Brain microvascular endothelial cell (primary cell): Measurements from ENCODE around the gene CHKA.

Experiments used
- DNase-seq: peaks from one replicate; pipeline ENCODE4 v3.0.0-alpha.2; 2020
- H3K27ac ChIP-seq: fragments of 250-450 bp; sonication (Bioruptor Pico); 2 replicates; pipeline ENCODE4 v1.5.1; 2020; ENCODE audit warnings: mild to moderate bottlenecking, moderate library complexity
- H3K27me3 ChIP-seq: fragments of 250-450 bp; sonication (Bioruptor Pico); replicated peaks from 2 replicates; pipeline ENCODE4 v1.5.1; 2020; ENCODE audit warnings: mild to moderate bottlenecking
- H3K36me3 ChIP-seq: fragments of 250-450 bp; sonication (Bioruptor Pico); replicated peaks from 2 replicates; pipeline ENCODE4 v1.5.1; 2020; ENCODE audit warnings: mild to moderate bottlenecking
- H3K4me3 ChIP-seq: 2 replicates; pipeline ENCODE4 v1.5.1; 2011; ENCODE audit warnings: low read depth, mild to moderate bottlenecking, control low read depth, low read length, moderate library complexity
- CTCF ChIP-seq: IDR thresholded peaks from 2 replicates; pipeline ENCODE4 v1.5.1; 2011; ENCODE audit warnings: low read depth, mild to moderate bottlenecking, moderate library complexity, low read length, control low read depth, inconsistent platforms; ENCODE audit errors: missing control alignments
- in situ Hi-C: cut with HindIII; loops from 2 replicates; pipeline ENCODE4 v1.10.0; 2017; ENCODE audit warnings: low sequenced_read_pairs, low pct_ligation_motif_present

CHKA gene

GRCh38 chr11:68017980-68018729 is 103.0 kb downstream of the CHKA start:
- Histone ChIP-seq H3K27ac (no peak overlapping the region), H3K36me3 (no peaks in the 10 kb centered on the region), H3K27me3 (no peaks in the 10 kb centered on the region), H3K4me3 (no peak overlapping the region)
- no peak for TF ChIP-seq CTCF
- in situ Hi-C loops: no loop called here
- no peak for DNase-seq

GRCh38 chr11:68016904-68017817 is 104.0 kb downstream of the CHKA start:
- no peak for TF ChIP-seq CTCF
- H3K27ac ChIP-seq: no peak overlapping the region

GRCh38 chr11:68016161-68016903 is 104.9 kb downstream of the CHKA start:
- peak; percentile 15 for TF ChIP-seq CTCF
- no peak for DNase-seq
- H3K4me3 ChIP-seq: no peak overlapping the region
- H3K36me3 ChIP-seq: no peaks in the 10 kb centered on the region
- in situ Hi-C loops: no loop called here
- no peak overlapping the region for H3K27ac ChIP-seq
- H3K27me3 ChIP-seq: no peaks in the 10 kb centered on the region

More at GRCh38 chr11:68016904-68017817, 104.0 kb downstream of the CHKA start:
- Histone ChIP-seq H3K27me3 (no peaks in the 10 kb centered on the region), H3K36me3 (no peaks in the 10 kb centered on the region), H3K4me3 (no peak overlapping the region)
- no peak for DNase-seq
- in situ Hi-C loops: no loop called here

GRCh38 chr11:68015467-68015866 is 105.7 kb downstream of the CHKA start:
- no peak overlapping the region for H3K4me3 ChIP-seq
- DNase-seq: no peak
- in situ Hi-C loops: no loop called here
- no peaks in the 10 kb centered on the region for H3K27me3 ChIP-seq
- TF ChIP-seq CTCF: no peak
- H3K36me3 ChIP-seq: no peaks in the 10 kb centered on the region
- H3K27ac ChIP-seq: no peak overlapping the region

GRCh38 chr11:68014947-68015447 is 106.2 kb downstream of the CHKA start:
- in situ Hi-C loops: no loop called here
- no peaks in the 10 kb centered on the region for H3K27me3 ChIP-seq
- no peak overlapping the region for H3K27ac ChIP-seq
- H3K36me3 ChIP-seq: no peaks in the 10 kb centered on the region
- no peak for TF ChIP-seq CTCF
- no peak overlapping the region for H3K4me3 ChIP-seq
- DNase-seq: no peak
